Heart right ventricle (tissue), 16 donors: ENCODE measurements around the gene ZNF341. TPM values are rescaled to one million over a fixed set of nuclear protein-coding genes. Genes with fewer than 3 reads are reported as not detected.

ENCODE experiments used
- ATAC-seq, 8 donors: fragments of 200-7000 bp; cut with Tn5 transposase; one replicate each; pipeline ENCODE4 v1.9.1; 2020; ENCODE audit warnings: mild to moderate bottlenecking in 8 of 8, moderate library complexity in 8 of 8, moderate number of reproducible peaks in 1 of 8
- DNase-seq, 2 donors: peaks; one replicate each; pipeline ENCODE4 v3.0.0-alpha.2; 2020
- H3K27ac ChIP-seq, 10 donors: fragments of 200-600 bp; sonication (generic) in 2 of 10; one replicate each; pipeline versions ENCODE4 v1.5.0 to v1.8.0; 2020 to 2022; ENCODE audit warnings: mild to moderate bottlenecking in 3 of 10
- H3K27me3 ChIP-seq, 7 donors: fragments of 200-600 bp; one replicate each; pipeline ENCODE4 v1.8.0; 2021 to 2022; ENCODE audit warnings: mild to moderate bottlenecking in 2 of 7
- H3K36me3 ChIP-seq, 9 donors: fragments of 200-600 bp; sonication (generic) in 1 of 9; one replicate each; pipeline versions ENCODE4 v1.5.0 to v1.8.0; 2020 to 2022; ENCODE audit warnings: mild to moderate bottlenecking in 2 of 9
- H3K4me1 ChIP-seq, 9 donors: fragments of 200-600 bp; sonication (generic) in 1 of 9; one replicate each; pipeline versions ENCODE4 v1.5.0 to v1.8.0; 2020 to 2022; ENCODE audit warnings: mild to moderate bottlenecking in 4 of 9
- H3K4me3 ChIP-seq, 10 donors: fragments of 200-600 bp; sonication (generic) in 2 of 10; one replicate each; pipeline versions ENCODE4 v1.5.0 to v1.8.0; 2020 to 2022; ENCODE audit warnings: mild to moderate bottlenecking in 7 of 10, moderate library complexity in 2 of 10
- H3K9me3 ChIP-seq, 11 donors: fragments of 200-600 bp in 10 of 11; sonication (generic) in 2 of 11; one replicate each; pipeline versions ENCODE4 v1.5.0 to v1.8.0; 2013 to 2022; ENCODE audit warnings: mild to moderate bottlenecking in 2 of 11, control low read depth in 1 of 11, moderate library complexity in 1 of 11
- WGBS, 2 donors: extraction: QIAGEN DNeasy Blood & Tissue Kit; methylation state at CpG; one replicate each; pipeline ENCODE4 v1.1.7; 2013; ENCODE audit warnings: inconsistent platforms in 1 of 2; 5-methylcytosine and 5-hydroxymethylcytosine counted together
- intact Hi-C, 10 donors: fragments of 100-400 bp; cut with DNase I; formaldehyde crosslinking; loops; one replicate each; pipeline versions ENCODE4 v1.11.1 to v1.14.2; 2022
- polyA plus RNA-seq, 2 donors: library from polyadenylated mRNA; stranded (reverse); fragments of 200-250 nt; gene quantifications; one replicate each; pipeline ENCODE4 v1.2.3, GENCODE V29; 2013
- total RNA-seq, 10 donors: library from RNA; stranded (reverse); fragmentation: NEBNext Ultra II Directional in 3 of 10; extraction: Animal tissue kit (Norgen Biotek cat#: 25700) in 3 of 10; gene quantifications; one replicate each; pipeline versions ENCODE4 v1.2.1 to v1.2.4, GENCODE V29; 2021 to 2023
- TF ChIP-seq, protein P1 (sequence below), 9 donors: fragments of 200-600 bp; sonication (generic) in 2 of 9; IDR thresholded peaks; one replicate each; pipeline versions ENCODE4 v1.5.0 to v1.8.0; 2021 to 2022; ENCODE audit warnings: antibody characterized with exemption in 9 of 9, mild to moderate bottlenecking in 5 of 9, moderate library complexity in 1 of 9
- donor health status: Arrhythmogenic right ventricular cardiomyopathy.
- donor health status: ischemic (EF 13 %, LVEDD 7.1; RV severe dilation, severe dysfunction).
- donor health status: healthy with polysubstance abuse.
- donor health status: DM: no; HTN: yes; CAD: no.
- donor health status: DM: no; HTN: no; CAD: no.
- donor health status: ischemic (EF 25% LVEDD 6.9; RV normal size, moderate dysfunction).
- donor health status: ischemic (EF 25% LVEDD 5.7; RV mildly dilated, moderate dysfunction).
- donor health status: healthy.
- donor health status: DM: yes; HTN: yes; CAD: no.
- donor health status: Ischemic cardiomyopathy.
- donor health status: ischemic (EF 35%, LVEDD 5.7; RV mildly dilated, moderate dysfunction).
- donor health status: nonischemic (EF 11% LVEDD 7.7; RV severe dilation, severe dysfunction).
- donor health status: DM: yes; HTN: yes; CAD: no.
- donor health status: PGD.
- donor health status: ischemic (EF 29% LVEDD 5.4; RV normal size, mild dysfunction).
- donor health status: nonischemic (EF 23%, LVEDD 6.1; RV moderate dilation, normal function).

ZNF341 gene
- total and polyA plus RNA-seq, 12 donors = 0.85 to 3.7 (median 1.7) TPM

DNA sequence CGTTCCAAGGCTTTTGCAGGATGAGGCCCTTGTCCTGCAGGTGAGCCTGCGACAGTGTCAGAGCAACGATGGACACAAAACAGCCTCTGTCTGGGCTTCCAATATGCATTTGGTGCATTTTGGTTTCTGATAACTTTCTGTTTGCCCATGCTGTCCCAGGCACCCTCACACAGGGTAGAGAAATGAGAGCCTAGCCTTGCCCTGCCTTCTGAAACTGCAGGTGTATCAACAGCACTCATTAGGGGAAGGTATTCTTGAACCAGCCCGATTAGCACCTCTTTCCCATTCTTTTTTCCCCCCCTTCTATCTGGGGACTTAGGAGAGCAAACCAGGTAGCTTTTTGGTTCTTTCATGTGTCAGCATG, 109.6 kb downstream of the ZNF341 start:
- ATAC-seq = no peak
- H3K27me3 ChIP-seq = no peaks in the 10 kb centered on the region
- WGBS, 2 donors = 66 to 75% methylated on average over 4 of the region's 4 CpGs
- no peak for DNase-seq
- H3K4me1 ChIP-seq = peaks cover 39 to 97% (median 94%) of the 10 kb centered on the region in 9 donors
- H3K36me3 ChIP-seq = no peaks in the 10 kb centered on the region
- no peaks in the 10 kb centered on the region for H3K9me3 ChIP-seq
- peak overlapping the region in 1 of 10 donors; percentile 7 for H3K27ac ChIP-seq
- TF ChIP-seq, protein P1, sequence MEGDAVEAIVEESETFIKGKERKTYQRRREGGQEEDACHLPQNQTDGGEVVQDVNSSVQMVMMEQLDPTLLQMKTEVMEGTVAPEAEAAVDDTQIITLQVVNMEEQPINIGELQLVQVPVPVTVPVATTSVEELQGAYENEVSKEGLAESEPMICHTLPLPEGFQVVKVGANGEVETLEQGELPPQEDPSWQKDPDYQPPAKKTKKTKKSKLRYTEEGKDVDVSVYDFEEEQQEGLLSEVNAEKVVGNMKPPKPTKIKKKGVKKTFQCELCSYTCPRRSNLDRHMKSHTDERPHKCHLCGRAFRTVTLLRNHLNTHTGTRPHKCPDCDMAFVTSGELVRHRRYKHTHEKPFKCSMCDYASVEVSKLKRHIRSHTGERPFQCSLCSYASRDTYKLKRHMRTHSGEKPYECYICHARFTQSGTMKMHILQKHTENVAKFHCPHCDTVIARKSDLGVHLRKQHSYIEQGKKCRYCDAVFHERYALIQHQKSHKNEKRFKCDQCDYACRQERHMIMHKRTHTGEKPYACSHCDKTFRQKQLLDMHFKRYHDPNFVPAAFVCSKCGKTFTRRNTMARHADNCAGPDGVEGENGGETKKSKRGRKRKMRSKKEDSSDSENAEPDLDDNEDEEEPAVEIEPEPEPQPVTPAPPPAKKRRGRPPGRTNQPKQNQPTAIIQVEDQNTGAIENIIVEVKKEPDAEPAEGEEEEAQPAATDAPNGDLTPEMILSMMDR (IDR thresholded peaks at IDR 0.05) = no peak
- intact Hi-C loops = no loop called here
- H3K4me3 ChIP-seq = no peak overlapping the region

Other genes with a start within 250 kb of the ZNF341 start
- gene CBFA2T2, start 241.9 kb upstream of the ZNF341 start, total RNA-seq = 10 to 100 TPM in 8 of 10 donors, 1 to 10 TPM in 2; 8.5 to 13.3 (median 11.5) TPM
- 1 to 10 TPM; 3.5 to 8.0 TPM for gene CBFA2T2, start 241.9 kb upstream of the ZNF341 start, polyA plus RNA-seq
- gene C20orf144, start 69.7 kb upstream of the ZNF341 start, total RNA-seq = not detected
- under 1 TPM in 1 of 2 donors, not detected in 1; 0.03 TPM for gene C20orf144, start 69.7 kb upstream of the ZNF341 start, polyA plus RNA-seq
- gene ACTL10, start 65.1 kb upstream of the ZNF341 start, total RNA-seq = under 1 TPM in 6 of 10 donors, not detected in 4; 0.11 to 0.39 (median 0.25) TPM
- gene ACTL10, start 65.1 kb upstream of the ZNF341 start, polyA plus RNA-seq = 1 to 10 TPM in 1 of 2 donors, under 1 TPM in 1; 0.59 to 1.2 TPM
- 10 to 100 TPM; 53.7 to 92.8 (median 77.2) TPM for gene NECAB3, start 57.6 kb upstream of the ZNF341 start, total RNA-seq
- gene NECAB3, start 57.6 kb upstream of the ZNF341 start, polyA plus RNA-seq = 10 to 100 TPM; 36.6 to 90.6 TPM
- gene E2F1, start 45.6 kb upstream of the ZNF341 start, total RNA-seq = 1 to 10 TPM in 8 of 10 donors, under 1 TPM in 2; 0.44 to 3.4 (median 1.5) TPM
- gene E2F1, start 45.6 kb upstream of the ZNF341 start, polyA plus RNA-seq = under 1 TPM; 0.73 to 0.91 TPM
- 10 to 100 TPM in 9 of 10 donors, 1 to 10 TPM in 1; 9.6 to 14.8 (median 12.3) TPM for gene PXMP4, start 11.7 kb upstream of the ZNF341 start, total RNA-seq
- gene PXMP4, start 11.7 kb upstream of the ZNF341 start, polyA plus RNA-seq = 1 to 10 TPM; 4.6 to 4.9 TPM
- 100 to 1,000 TPM in 6 of 10 donors, 10 to 100 TPM in 4; 88.3 to 137 (median 103) TPM for gene CHMP4B, start 79.4 kb downstream of the ZNF341 start, total RNA-seq
- gene CHMP4B, start 79.4 kb downstream of the ZNF341 start, polyA plus RNA-seq = 100 to 1,000 TPM in 1 of 2 donors, 10 to 100 TPM in 1; 87.5 to 246 TPM